Fibroblast of skin of scalp (primary cell): ENCODE results near the gene ZDHHC9. TPM values are rescaled to one million over a fixed set of nuclear protein-coding genes. Genes with fewer than 3 reads are reported as not detected.
A peak's percentile ranks its signal among the peaks of the same experiment; 100 is the strongest.
"Not testable (repeated sequence)": the region's sequence is repeated elsewhere in the genome, so short reads cannot be mapped to it uniquely, and the experiment has no call there.

Experiments
- DNase-seq: peaks from one replicate; pipeline ENCODE4 v3.0.0-alpha.2; 2013
- polyA plus RNA-seq, 2 experiments: library from polyadenylated mRNA; unstranded; fragments of 120-200 nt; gene quantifications; one replicate each; pipeline ENCODE4 v1.2.1, GENCODE V29; 2013; ENCODE audit not compliant: insufficient read length in 2 of 2

Gene ZDHHC9
- 36.4 TPM for polyA plus RNA-seq (2013, experiment 1 of 2; ENCODE audit: insufficient read length)
- polyA plus RNA-seq (2013, experiment 2 of 2; ENCODE audit: insufficient read length), result 36.6 TPM

DNA sequence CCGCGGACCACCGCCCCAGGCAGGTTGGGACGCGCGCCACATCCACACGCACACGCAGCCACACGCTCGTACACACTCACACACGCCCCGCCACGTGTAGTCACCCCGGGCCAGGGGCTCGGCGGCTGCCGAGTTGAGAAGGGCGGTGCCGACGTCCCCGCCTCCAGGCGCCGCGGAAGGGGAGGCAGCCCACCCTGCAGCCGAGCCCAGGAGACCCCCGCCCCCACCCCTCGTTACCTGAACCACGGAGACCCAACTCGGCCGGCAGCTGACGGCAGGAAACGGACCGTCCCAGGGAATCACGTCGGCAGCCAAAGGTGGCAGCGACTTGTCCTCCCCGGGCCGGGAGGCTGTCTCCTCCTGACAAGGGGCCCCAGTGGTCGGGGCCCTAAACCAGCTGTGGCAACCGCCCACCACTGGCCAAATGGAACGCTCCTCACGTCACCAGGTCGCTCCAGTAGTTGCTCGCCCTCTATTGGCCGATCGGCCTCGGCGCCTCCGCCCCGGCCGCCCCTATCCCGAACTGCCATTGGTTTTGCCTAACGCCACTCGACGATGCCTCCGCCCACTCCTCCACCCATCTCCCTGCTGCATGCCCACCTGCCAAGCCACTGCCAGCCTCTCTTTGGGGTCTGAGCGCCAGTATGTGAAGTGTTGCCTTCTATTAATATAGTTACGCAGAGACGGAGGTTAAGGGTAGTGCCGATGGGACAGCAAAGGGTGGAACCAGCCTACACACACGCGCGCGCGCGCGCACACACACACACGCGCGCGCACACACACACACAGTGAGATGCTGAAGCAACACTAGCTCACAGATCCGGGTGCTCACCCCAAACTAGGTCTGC is at the start of gene ZDHHC9:
TSS of gene ZDHHC9 (minus strand) at position 428 of the 848 bp plus-strand sequence. CDS start 1,941 bp downstream, outside the sequence.
- peak; percentile 87 for DNase-seq

GRCh38 chrX:129877401-129877800 is 33.7 kb upstream of the ZDHHC9 start:
- DNase-seq, result peak; percentile 0

DNA sequence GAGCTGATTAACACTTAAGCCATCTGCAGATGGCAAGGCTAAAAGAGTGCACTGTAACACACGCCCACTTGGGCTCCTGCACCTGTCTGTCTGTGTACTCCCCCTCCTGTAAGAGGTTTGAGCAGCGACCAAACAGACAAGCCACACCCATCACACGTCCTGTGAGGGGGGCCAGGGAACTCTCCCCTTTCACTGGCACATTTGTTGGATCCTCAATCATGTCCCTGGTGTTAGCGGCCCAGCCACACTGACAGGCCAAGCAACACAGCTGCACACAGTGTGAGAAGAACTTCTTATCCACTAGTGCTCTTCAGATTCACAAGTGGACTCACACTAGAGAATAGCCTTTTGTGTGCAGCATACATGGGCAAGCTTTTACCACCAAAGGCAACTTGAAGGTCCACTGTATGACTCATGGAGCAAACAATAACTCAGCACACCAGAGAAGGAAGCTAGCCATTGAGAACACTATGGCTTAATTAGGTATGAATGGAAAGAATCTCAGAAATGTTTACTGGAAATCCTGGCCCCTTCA is 33.2 kb upstream of the ZDHHC9 start:
- DNase-seq, result peak; percentile 54

GRCh38 chrX:129875669-129876068 is 32.0 kb upstream of the ZDHHC9 start:
- peak; percentile 65 for DNase-seq

- DNase-seq, result no peak
These were observed 28.8 kb upstream of the ZDHHC9 start for GRCh38 chrX:129872524-129872923.

- not testable (repeated sequence) for DNase-seq
These were observed 22.6 kb upstream of the ZDHHC9 start for GRCh38 chrX:129866321-129866720.

GRCh38 chrX:129859134-129859533 is 15.4 kb upstream of the ZDHHC9 start:
- not testable (repeated sequence) for DNase-seq

DNA sequence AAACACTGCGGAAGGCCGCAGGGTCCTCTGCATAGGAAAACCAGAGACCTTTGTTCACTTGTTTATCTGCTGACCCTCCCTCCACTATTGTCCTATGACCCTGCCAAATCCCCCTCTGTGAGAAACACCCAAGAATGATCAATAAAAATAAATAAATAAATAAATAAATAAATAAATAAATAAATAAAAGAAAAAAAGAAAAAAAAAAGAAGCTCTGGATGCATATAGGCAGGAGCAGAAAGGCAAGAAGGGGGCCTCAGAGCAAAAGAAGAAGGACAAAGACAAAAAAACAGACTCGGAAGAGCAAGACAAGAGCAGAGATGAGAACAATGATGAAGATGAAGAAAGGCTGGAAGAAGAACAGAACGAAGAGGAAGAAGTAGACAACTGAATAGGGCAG is 8.1 kb upstream of the ZDHHC9 start:
- DNase-seq, result not testable (repeated sequence)

DNA sequence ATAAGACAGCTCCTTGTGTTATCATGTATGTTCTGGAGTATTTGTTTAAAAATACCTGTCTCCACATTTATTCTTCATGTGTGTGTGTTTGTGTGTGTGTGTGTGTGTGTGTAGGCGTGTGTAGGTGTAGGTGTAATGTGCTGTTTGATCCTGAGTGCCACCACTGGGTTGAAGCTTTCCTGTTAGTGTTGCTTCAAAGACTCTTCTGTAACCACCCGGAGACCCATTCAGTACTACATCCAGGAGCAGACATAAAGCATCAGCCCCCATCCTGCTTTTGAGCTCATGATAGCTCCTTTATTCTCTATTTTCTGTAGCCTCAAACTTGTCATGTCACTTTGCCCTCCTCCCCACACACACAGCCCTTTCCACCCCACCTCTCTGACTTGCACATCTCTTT is 3.0 kb upstream of the ZDHHC9 start:
- no peak for DNase-seq

DNA sequence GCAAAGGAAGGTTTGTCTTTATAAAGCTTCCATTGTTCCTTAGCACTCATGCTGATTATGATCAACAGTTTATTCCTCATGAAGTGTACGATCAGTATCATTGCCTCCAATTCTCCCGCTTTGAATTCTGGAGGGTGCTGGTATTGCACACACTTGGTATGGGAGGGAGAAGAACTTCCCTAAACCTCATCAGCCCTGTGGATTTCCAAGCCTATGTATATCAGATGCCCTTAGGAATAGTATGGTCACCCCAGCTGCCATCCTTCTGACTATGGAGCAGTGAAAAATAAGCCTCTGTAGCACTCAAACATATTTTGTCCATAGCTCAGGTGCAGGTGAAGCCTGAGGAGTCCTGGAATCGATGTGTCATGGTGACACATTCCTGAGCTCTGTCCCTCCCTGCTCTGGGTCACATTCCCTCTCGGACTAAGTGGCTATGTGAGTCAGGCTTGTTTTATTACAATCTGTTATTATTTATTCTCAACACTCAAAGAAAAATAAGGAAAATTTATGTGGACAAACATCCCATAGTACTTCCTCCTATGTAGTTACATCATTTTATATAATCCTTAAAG is 2.0 kb upstream of the ZDHHC9 start:
- DNase-seq, result no peak

DNA sequence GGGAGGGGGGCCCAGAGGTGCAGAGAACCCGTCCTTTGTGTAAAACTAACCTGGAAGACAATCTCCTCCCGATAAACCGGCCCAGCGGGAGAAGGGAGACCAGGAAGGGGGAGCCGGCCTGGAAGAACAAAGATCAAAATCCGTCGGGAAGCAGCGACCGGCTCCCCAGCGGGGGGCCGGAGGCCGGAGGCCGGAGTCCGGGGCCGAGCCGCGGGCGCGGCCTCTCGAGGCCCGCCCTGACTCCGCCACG is 552 bp downstream of the ZDHHC9 start:
- no peak for DNase-seq

- DNase-seq, result no peak
These were observed 1.0 kb downstream of the ZDHHC9 start for GRCh38 chrX:129842510-129843208.

DNA sequence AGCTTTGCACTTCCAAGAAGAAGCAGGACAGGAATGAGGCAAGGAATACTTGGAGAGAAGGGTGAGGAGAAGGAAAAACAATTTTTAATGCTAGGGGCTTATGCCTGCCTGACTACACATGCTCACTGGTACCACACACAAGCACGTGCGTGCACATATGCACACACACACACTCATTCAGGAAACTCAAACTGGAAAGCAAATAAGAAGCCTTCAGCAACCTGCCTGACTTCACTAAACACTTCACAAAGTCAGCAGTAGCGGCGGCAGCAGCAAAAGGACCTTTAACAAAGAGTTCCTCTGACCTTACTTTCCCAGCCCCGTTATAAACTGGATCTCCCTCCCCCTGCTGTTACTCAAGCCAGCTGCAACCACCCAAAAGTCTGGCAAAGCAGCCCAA is 3.3 kb downstream of the ZDHHC9 start:
- DNase-seq, result no peak

DNA sequence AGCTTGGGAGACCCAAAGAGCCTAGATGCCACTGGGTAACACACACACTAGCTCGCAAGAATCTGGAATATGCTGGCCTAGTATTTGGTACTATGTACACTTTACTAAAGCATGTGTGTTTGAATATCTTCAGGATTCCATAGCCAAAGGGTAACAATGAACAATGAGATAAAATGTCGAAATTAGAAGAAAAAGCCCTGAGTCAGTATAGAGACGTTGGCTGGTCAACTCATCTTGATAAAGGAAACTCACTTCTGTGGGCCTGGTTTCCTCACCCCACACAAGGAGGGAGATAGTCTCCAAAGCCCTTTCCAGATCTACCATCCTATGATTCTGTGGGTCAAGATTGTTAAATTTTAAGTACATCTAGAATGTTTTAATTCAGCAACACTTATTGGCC is 6.9 kb downstream of the ZDHHC9 start:
- no peak for DNase-seq

DNA sequence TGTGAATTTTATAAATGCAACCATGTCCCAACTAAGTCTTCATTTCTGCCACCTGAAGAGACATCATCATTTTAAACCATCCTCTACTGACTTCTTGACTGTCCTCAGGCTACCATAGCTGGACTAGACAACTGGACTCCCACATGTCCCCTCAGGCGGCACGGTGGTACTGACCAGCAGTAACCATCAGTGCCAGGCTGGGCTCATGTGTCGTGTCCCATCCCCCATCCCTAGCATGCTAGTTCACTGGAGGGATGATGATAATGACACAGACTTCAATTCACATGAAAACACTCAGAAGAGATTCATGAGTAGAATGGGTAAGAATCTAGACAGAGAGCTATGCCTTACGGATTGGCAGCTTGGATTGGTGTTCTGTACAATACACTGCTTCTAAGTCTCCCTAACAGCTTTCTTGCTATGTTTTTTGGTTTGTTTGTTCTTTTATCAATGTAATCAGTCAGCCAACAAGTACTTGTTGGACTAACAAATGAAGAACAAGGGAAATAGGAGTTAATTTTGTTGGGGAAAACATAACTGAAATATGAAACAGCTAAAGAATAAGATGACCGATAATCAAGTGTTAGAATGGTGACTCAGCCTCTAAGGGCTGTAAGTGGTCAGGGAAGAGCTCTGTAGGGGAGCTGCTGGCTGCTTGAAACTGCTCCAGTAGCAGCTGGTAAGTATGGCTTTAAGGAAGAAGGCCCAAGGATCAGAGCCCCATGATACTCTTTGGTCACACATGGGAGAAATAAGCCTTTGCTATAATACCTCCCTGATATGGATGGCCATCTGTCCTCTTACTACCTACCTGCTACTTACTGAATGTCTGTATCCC is 10.3 kb downstream of the ZDHHC9 start:
- DNase-seq, result peak; percentile 64

DNA sequence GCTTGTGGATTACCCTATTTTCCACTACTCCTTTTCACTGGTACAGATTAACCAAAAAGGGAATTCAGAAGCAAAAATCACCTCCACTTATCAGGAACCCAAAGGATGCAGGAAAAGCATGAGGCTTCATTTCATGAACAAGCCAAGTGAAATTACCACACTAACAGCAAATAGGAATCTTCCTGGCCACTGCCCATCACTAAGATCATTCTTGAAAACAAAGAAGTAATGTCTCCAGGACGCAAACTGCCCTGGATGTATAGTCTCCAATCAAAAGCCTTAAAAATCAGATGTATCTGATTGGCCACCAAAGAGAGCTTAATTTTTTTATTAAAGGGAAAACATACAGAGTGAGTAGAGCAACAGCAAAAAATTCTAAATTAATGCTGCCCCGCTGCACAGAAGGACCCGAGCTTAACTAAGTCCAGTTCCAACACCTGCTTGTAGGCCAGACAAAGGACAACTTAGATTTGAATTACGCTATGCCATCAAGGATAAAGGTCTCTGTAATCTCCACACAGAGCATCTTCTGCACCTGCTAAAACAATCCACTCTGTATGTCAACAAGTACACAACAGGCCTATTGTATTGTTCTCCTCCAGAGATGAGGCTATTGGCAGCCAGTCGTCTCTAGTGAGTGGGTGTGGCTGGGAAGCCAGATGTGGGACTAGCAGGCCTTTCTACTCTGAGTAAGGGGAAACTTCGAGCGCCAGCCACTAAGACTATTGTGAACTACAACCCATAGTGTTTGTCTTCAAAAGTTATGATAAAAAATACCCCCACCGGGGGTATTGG is 12.4 kb downstream of the ZDHHC9 start:
- no peak for DNase-seq

- no peak for DNase-seq
These were observed 13.2 kb downstream of the ZDHHC9 start for GRCh38 chrX:129830494-129830893.

- no peak for DNase-seq
These were observed 17.8 kb downstream of the ZDHHC9 start for GRCh38 chrX:129825746-129826505.

DNA sequence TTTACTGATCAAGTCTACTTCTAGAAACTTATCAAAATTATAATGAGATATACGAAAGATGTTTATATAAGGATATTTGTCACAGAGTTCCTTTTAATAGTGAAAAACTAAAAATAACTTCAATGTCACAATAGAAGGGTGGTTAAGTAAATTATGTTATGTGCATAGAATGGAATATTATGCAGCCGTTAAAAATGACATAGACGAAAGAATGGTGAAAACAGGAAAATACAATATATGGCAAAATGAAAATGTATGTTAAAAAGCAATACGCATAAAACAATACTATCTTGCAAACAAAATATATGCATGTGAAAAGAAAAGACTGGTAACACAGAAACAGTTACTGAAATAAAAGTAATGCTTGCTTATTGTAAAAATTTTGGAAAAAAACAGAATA is 19.1 kb downstream of the ZDHHC9 start:
- no peak for DNase-seq

- no peak for DNase-seq
These were observed 20.2 kb downstream of the ZDHHC9 start for GRCh38 chrX:129823522-129823921.

GRCh38 chrX:129823115-129823514 is 20.6 kb downstream of the ZDHHC9 start:
- DNase-seq, result peak; percentile 27
